ENCODE measurements around the gene GPR179. TPM values are rescaled to one million over a fixed set of nuclear protein-coding genes. Genes with fewer than 3 reads are reported as not detected.

Gene GPR179
- polyA plus RNA-seq, 3 donors = not detected

Other genes with a start within 250 kb of the GPR179 start
- gene TBC1D3E, start 216.0 kb downstream of the GPR179 start, polyA plus RNA-seq = not detected
- gene TBC1D3, start 151.4 kb downstream of the GPR179 start, polyA plus RNA-seq = 10 to 100 TPM in 1 of 3 donors, not detected in 2; 13.4 TPM
- gene MRPL45, start 46.8 kb downstream of the GPR179 start, polyA plus RNA-seq = 10 to 100 TPM; 18.3 to 20.8 (median 19.8) TPM
- gene SOCS7, start 7.9 kb upstream of the GPR179 start, polyA plus RNA-seq = 10 to 100 TPM in 1 of 3 donors, under 1 TPM in 2; 0.14 to 13.2 (median 0.15) TPM
- under 1 TPM; 0.03 to 0.21 (median 0.09) TPM for gene ARHGAP23, start 84.5 kb upstream of the GPR179 start, polyA plus RNA-seq